HEK293 (cell line): Measurements from ENCODE around the gene CDRT4.

Source experiments
- CTCF ChIA-PET: fragments of 350-600 bp; formaldehyde crosslinking; extraction: SDS; loops from one replicate; lab custom pipeline; 2021; ENCODE audit warnings: antibody characterized with exemption; lab: Yijun Ruan, JAX
- POLR2A ChIA-PET: fragments of 300-600 bp; formaldehyde crosslinking; extraction: SDS; loops from one replicate; lab custom pipeline; 2020; ENCODE audit warnings: antibody characterized with exemption, inconsistent platforms; lab: Yijun Ruan, JAX
- H3K27ac ChIP-seq: fragments of 200-500 bp; sonication (Bioruptor generic); 2 replicates; pipeline ENCODE4 v1.5.1; 2014; ENCODE audit warnings: low read depth, low read length, control low read depth, inconsistent platforms; ENCODE audit errors: extremely low read depth
- H3K36me3 ChIP-seq, 2 experiments: fragments of 200-500 bp in 1 of 2; sonication (Bioruptor generic) in 1 of 2; 1 replicate in 1 of 2; 2 replicates in 1 of 2; pipeline ENCODE4 v1.5.1; 2014 to 2017; ENCODE audit warnings: inconsistent platforms in 2 of 2, low read length in 2 of 2; ENCODE audit not compliant: control insufficient read depth in 2 of 2, insufficient read depth in 1 of 2
- H3K4me1 ChIP-seq: fragments of 200-500 bp; sonication (Bioruptor generic); 2 replicates; pipeline ENCODE4 v1.5.1; 2014; ENCODE audit warnings: mild to moderate bottlenecking, low read length, inconsistent platforms; ENCODE audit not compliant: control insufficient read depth, insufficient read depth
- H3K4me3 ChIP-seq: 2 replicates; pipeline ENCODE4 v1.5.1; 2011; ENCODE audit warnings: low read depth, mild to moderate bottlenecking, control low read depth, low read length, moderate library complexity
- H3K9me3 ChIP-seq: fragments of 200-500 bp; sonication (Bioruptor generic); 2 replicates; pipeline ENCODE4 v1.5.1; 2014; ENCODE audit warnings: low read depth, low read length, inconsistent platforms; ENCODE audit not compliant: control insufficient read depth, insufficient read depth
- GLIS1 ChIP-seq: fragments of 450-650 bp; formaldehyde crosslinking; IDR thresholded peaks from 2 replicates; pipeline ENCODE4 v1.5.1; 2016; ENCODE audit warnings: missing biosample characterization, missing genetic modification characterization
- HOXD13 ChIP-seq: sonication (generic); formaldehyde crosslinking; IDR thresholded peaks from 2 replicates; pipeline ENCODE4 v1.8.0; 2022; ENCODE audit warnings: missing genetic modification reagents, borderline replicate concordance
- KLF8 ChIP-seq: fragments of 450-650 bp; formaldehyde crosslinking; IDR thresholded peaks from 2 replicates; pipeline ENCODE4 v1.5.1; 2016; ENCODE audit warnings: missing biosample characterization, missing genetic modification characterization
- PRDM1 ChIP-seq: fragments of 450-650 bp; formaldehyde crosslinking; IDR thresholded peaks from 2 replicates; pipeline ENCODE4; 2016; ENCODE audit warnings: missing biosample characterization, missing genetic modification characterization
- ZFHX2 ChIP-seq: fragments of 450-650 bp; formaldehyde crosslinking; conservative IDR thresholded peaks from 2 replicates; pipeline ENCODE4 v1.5.1; 2016; ENCODE audit warnings: missing biosample characterization, missing genetic modification characterization
- ZNF146 ChIP-seq: fragments of 450-650 bp; formaldehyde crosslinking; IDR thresholded peaks from 2 replicates; pipeline ENCODE4 v1.5.1; 2016; ENCODE audit warnings: missing biosample characterization, missing genetic modification characterization
- ZNF335 ChIP-seq: fragments of 450-650 bp; formaldehyde crosslinking; conservative IDR thresholded peaks from 2 replicates; pipeline ENCODE4 v1.5.1; 2016; ENCODE audit warnings: missing biosample characterization, missing genetic modification characterization
- ZNF350 ChIP-seq: fragments of 450-650 bp; formaldehyde crosslinking; IDR thresholded peaks from 2 replicates; pipeline ENCODE4 v1.5.0; 2017; ENCODE audit warnings: missing biosample characterization, mild to moderate bottlenecking, missing genetic modification characterization
- ZNF621 ChIP-seq: fragments of 450-650 bp; formaldehyde crosslinking; IDR thresholded peaks from 2 replicates; pipeline ENCODE4 v1.5.1; 2017; ENCODE audit warnings: missing biosample characterization, missing genetic modification characterization
- ZNF670 ChIP-seq: fragments of 450-650 bp; formaldehyde crosslinking; IDR thresholded peaks from 2 replicates; pipeline ENCODE4 v1.5.1; 2016; ENCODE audit warnings: missing biosample characterization, missing genetic modification characterization, low read depth
- TF ChIP-seq, protein P1 (sequence below): fragments of 450-650 bp; formaldehyde crosslinking; IDR thresholded peaks from 2 replicates; pipeline ENCODE4 v1.5.1; 2017; ENCODE audit warnings: missing biosample characterization, missing genetic modification characterization
- TF ChIP-seq, protein P2 (sequence below): fragments of 450-650 bp; formaldehyde crosslinking; IDR thresholded peaks from 2 replicates; pipeline ENCODE4 v1.5.1; 2016; ENCODE audit warnings: missing biosample characterization, missing genetic modification characterization

The CDRT4 gene

DNA sequence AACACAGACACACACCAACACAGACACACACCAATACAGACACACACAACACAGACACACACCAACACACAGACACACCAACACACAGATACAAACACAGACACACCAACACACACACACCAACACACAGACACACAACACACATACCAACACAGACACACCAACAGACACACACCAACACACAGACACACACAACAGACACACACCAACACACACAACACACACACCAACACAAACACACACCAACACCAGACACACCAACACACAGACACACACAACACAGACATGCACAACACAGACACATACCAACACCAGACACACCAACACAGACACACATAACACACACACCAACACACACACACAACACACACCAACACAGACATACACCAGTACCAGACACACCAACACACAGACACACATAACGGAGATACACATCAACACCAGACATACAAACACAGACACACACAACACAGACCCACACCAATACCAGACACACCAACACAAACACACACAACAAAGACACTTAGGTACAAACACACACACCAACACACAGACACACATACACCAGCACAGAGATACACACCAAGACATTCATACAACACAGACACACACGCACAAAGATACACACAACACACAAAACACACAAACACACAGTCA, 2.2 kb downstream of the CDRT4 start (continued):
- TF ChIP-seq ZNF670 (0 out of 2 replicates have a peak, but pooled peaks have one; percentile 63), ZNF146 (tag by site-specific recombination) (peak; percentile 22; the same call in 1 of the 2 replicates), HOXD13 (CRISPR knock-in tag) (no peak), ZNF621 (tag by site-specific recombination) (peak; percentile 64)
- TF ChIP-seq, protein P1, sequence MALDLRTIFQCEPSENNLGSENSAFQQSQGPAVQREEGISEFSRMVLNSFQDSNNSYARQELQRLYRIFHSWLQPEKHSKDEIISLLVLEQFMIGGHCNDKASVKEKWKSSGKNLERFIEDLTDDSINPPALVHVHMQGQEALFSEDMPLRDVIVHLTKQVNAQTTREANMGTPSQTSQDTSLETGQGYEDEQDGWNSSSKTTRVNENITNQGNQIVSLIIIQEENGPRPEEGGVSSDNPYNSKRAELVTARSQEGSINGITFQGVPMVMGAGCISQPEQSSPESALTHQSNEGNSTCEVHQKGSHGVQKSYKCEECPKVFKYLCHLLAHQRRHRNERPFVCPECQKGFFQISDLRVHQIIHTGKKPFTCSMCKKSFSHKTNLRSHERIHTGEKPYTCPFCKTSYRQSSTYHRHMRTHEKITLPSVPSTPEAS (tag by site-specific recombination): peak; percentile 47; the same call in 1 of the 2 replicates

DNA sequence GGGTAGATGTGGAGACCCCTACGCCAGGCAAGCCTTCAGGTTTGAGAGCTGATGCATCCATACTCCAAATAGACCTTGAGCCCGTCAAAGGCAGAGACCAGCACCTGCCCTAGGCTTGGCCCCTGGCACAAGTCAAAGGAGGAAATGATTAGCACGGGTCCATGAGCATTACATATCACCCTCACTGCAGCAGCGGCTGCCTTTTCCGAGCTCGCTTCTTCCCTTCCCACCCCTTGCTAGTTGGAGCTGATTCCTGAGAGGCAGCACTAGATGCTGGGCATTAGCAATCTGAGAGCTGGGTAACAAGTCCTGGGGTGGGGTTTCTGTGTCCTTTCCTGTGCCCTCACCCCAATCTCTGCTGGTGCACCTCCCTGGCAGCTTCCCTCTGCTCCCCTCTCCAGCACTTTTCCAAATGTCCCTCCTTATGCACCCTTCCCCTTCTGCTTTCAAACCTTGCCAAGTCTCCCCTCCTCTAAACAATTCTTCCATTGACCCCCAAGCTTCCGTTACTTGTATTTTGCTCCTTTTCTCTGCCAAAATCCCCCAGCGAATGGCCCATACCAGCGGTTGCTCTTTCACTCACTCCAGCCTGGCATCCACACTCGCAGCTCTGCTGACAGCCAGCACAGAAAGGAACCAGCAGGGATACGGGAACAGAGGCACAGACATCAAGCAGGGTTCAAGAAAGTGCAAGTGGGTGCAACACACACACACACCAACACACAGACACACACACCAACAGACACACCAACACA, 3.0 kb downstream of the CDRT4 start:
- Histone ChIP-seq H3K36me3 (peaks cover 0 to 5% of the 10 kb centered on the region in 2 experiments; a peak in 1 of 3 replicates), H3K4me1 (0 out of 2 replicates have a peak, but pooled peaks cover 6% of the 10 kb centered on the region), H3K27ac (no peak overlapping the region), H3K9me3 (no peaks in the 10 kb centered on the region), H3K4me3 (no peak overlapping the region)
- ChIA-PET CTCF (interaction anchor here (1.1 to 2.2 kb wide), 2 partner anchors 10 to 39 kb away, joined by 3 to 8 read pairs; no protein-coding TSS in a partner anchor), POLR2A (no interaction called here)
- TF ChIP-seq, protein P2, sequence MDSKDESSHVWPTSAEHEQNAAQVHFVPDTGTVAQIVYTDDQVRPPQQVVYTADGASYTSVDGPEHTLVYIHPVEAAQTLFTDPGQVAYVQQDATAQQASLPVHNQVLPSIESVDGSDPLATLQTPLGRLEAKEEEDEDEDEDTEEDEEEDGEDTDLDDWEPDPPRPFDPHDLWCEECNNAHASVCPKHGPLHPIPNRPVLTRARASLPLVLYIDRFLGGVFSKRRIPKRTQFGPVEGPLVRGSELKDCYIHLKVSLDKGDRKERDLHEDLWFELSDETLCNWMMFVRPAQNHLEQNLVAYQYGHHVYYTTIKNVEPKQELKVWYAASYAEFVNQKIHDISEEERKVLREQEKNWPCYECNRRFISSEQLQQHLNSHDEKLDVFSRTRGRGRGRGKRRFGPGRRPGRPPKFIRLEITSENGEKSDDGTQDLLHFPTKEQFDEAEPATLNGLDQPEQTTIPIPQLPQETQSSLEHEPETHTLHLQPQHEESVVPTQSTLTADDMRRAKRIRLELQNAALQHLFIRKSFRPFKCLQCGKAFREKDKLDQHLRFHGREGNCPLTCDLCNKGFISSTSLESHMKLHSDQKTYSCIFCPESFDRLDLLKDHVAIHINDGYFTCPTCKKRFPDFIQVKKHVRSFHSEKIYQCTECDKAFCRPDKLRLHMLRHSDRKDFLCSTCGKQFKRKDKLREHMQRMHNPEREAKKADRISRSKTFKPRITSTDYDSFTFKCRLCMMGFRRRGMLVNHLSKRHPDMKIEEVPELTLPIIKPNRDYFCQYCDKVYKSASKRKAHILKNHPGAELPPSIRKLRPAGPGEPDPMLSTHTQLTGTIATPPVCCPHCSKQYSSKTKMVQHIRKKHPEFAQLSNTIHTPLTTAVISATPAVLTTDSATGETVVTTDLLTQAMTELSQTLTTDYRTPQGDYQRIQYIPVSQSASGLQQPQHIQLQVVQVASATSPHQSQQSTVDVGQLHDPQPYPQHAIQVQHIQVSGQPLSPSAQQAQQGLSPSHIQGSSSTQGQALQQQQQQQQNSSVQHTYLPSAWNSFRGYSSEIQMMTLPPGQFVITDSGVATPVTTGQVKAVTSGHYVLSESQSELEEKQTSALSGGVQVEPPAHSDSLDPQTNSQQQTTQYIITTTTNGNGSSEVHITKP (tag by site-specific recombination): peak; percentile 56
- TF ChIP-seq PRDM1 (tag by site-specific recombination) (0 out of 2 replicates have a peak, but pooled peaks have one; percentile 23), ZNF350 (no peak)

DNA sequence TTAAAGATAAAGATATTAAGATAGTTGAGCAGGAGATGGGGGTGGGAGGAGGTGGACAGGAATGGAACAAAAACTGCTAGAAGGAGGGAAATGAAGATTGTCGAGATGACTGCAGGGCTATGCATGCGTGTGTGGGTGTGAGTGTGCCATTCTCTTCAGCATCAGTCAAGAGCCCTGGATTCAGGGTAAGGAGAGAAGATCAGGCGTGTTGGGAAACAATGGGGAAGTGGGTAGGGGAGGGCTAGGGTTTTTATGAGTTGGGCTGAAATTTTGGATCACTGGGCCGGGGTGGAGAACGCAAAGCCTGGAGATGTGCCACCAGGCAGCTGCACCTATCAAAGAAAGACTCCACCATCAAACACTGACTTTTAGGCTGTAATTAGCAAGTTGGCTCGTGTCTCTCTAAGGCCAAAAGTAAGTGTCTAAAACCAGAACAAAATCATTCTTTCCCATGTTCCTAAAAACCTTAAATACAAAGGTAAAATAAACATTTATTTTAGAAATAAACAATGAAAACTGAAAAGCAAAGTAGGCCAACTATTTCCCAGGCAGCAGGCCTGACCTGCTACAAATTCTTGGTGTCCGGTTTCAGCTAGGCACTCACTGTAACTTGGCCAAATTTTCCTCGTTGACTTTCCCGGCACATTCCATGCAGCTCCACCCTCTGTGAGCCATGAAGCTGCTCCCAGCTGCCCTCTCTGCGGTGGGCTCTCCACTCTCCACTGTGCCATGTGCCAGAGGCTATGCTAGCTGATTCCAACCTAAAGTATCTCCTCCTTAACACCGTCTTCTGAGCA, 4.2 kb downstream of the CDRT4 start:
- H3K4me1 ChIP-seq: 0 out of 2 replicates have a peak, but pooled peaks cover 6% of the 10 kb centered on the region
- H3K36me3 ChIP-seq: peaks cover 0 to 5% of the 10 kb centered on the region in 2 experiments; a peak in 1 of 3 replicates
- no peak overlapping the region for H3K27ac ChIP-seq
- POLR2A ChIA-PET: no interaction called here
- TF ChIP-seq ZFHX2: peak; percentile 25
- TF ChIP-seq, protein P2 (tag by site-specific recombination): 0 out of 2 replicates have a peak, but pooled peaks have one; percentile 36
- no peak for TF ChIP-seq KLF8 (tag by site-specific recombination)
- TF ChIP-seq GLIS1 (tag by site-specific recombination): 0 out of 2 replicates have a peak, but pooled peaks have one; percentile 18
- TF ChIP-seq ZNF335: peak; percentile 55
- TF ChIP-seq, all 188 proteins: peak for 4
- Histone ChIP-seq H3K9me3 (no peaks in the 10 kb centered on the region), H3K4me3 (no peak overlapping the region)
- CTCF ChIA-PET: interaction anchor here (0.7 to 2.2 kb wide), 4 partner anchors 9 to 90 kb away, joined by 3 to 8 read pairs (median 3); no protein-coding TSS in a partner anchor
